ENCODE results near the gene CHSY1. TPM values are rescaled to one million over a fixed set of nuclear protein-coding genes. Genes with fewer than 3 reads are reported as not detected.
"Not testable (repeated sequence)": the region's sequence is repeated elsewhere in the genome, so short reads cannot be mapped to it uniquely, and the experiment has no call there.

CHSY1 gene
- total RNA-seq, 1 donor from 2014 or later: 33.2 TPM

- Mint-ChIP-seq H3K4me3 (ENCODE audit: low read depth) (no peak overlapping the region), H3K27me3 (no peaks in the 10 kb centered on the region), H3K36me3 (ENCODE audit: insufficient read depth) (peaks cover 5% of the 10 kb centered on the region), H3K4me1 (ENCODE audit: low read depth) (peaks cover 31% of the 10 kb centered on the region), H3K9me3 (ENCODE audit: low read depth) (no peaks in the 10 kb centered on the region), H3K27ac (no peak overlapping the region)
- TF ChIP-seq CTCF (IDR thresholded peaks at IDR 0.05; ENCODE audit: unreplicated experiment): no peak
- no peak for DNase-seq (ENCODE audit: low spot score, unreplicated experiment)
Measured at GRCh38 chr15:101216100-101216499, 35.7 kb downstream of the CHSY1 start.

GRCh38 chr15:101215681-101216080 lies 36.2 kb downstream of the CHSY1 start:
- no peak for DNase-seq (ENCODE audit: low spot score, unreplicated experiment)
- H3K4me1 Mint-ChIP-seq (ENCODE audit: low read depth): peaks cover 31% of the 10 kb centered on the region
- no peaks in the 10 kb centered on the region for H3K27me3 Mint-ChIP-seq
- no peak overlapping the region for H3K4me3 Mint-ChIP-seq (ENCODE audit: low read depth)
- no peak overlapping the region for H3K27ac Mint-ChIP-seq
- H3K36me3 Mint-ChIP-seq (ENCODE audit: insufficient read depth): peaks cover 5% of the 10 kb centered on the region
- no peak for TF ChIP-seq CTCF (IDR thresholded peaks at IDR 0.05; ENCODE audit: unreplicated experiment)
- no peaks in the 10 kb centered on the region for H3K9me3 Mint-ChIP-seq (ENCODE audit: low read depth)

- DNase-seq (ENCODE audit: low spot score, unreplicated experiment); H3K27ac Mint-ChIP-seq; H3K36me3 Mint-ChIP-seq (ENCODE audit: insufficient read depth); H3K4me3 Mint-ChIP-seq (ENCODE audit: low read depth); H3K9me3 Mint-ChIP-seq (ENCODE audit: low read depth); H3K27me3 Mint-ChIP-seq: not testable (repeated sequence)
- peaks cover 31% of the 10 kb centered on the region for H3K4me1 Mint-ChIP-seq (ENCODE audit: low read depth)
Measured at GRCh38 chr15:101214435-101215097, 37.3 kb downstream of the CHSY1 start.

GRCh38 chr15:101213570-101213969 lies 38.3 kb downstream of the CHSY1 start:
- TF ChIP-seq CTCF (IDR thresholded peaks at IDR 0.05; ENCODE audit: unreplicated experiment): no peak
- Mint-ChIP-seq H3K27me3 (no peaks in the 10 kb centered on the region), H3K9me3 (ENCODE audit: low read depth) (no peaks in the 10 kb centered on the region), H3K36me3 (ENCODE audit: insufficient read depth) (peaks cover 1% of the 10 kb centered on the region), H3K27ac (no peak overlapping the region), H3K4me3 (ENCODE audit: low read depth) (no peak overlapping the region), H3K4me1 (ENCODE audit: low read depth) (peaks cover 34% of the 10 kb centered on the region)
- DNase-seq (ENCODE audit: low spot score, unreplicated experiment): no peak

- peaks cover 1% of the 10 kb centered on the region for H3K36me3 Mint-ChIP-seq (ENCODE audit: insufficient read depth)
- H3K4me3 Mint-ChIP-seq (ENCODE audit: low read depth): no peak overlapping the region
- H3K9me3 Mint-ChIP-seq (ENCODE audit: low read depth): no peaks in the 10 kb centered on the region
- no peak for TF ChIP-seq CTCF (IDR thresholded peaks at IDR 0.05; ENCODE audit: unreplicated experiment)
- DNase-seq (ENCODE audit: low spot score, unreplicated experiment): no peak
- H3K27ac Mint-ChIP-seq: no peak overlapping the region
- H3K27me3 Mint-ChIP-seq: no peaks in the 10 kb centered on the region
- H3K4me1 Mint-ChIP-seq (ENCODE audit: low read depth): peaks cover 32% of the 10 kb centered on the region
Measured at GRCh38 chr15:101213147-101213546, 38.7 kb downstream of the CHSY1 start.

- no peak for TF ChIP-seq CTCF (IDR thresholded peaks at IDR 0.05; ENCODE audit: unreplicated experiment)
- Mint-ChIP-seq H3K4me1 (ENCODE audit: low read depth) (peaks cover 28% of the 10 kb centered on the region), H3K36me3 (ENCODE audit: insufficient read depth) (peaks cover 1% of the 10 kb centered on the region), H3K27me3 (no peaks in the 10 kb centered on the region), H3K9me3 (ENCODE audit: low read depth) (no peaks in the 10 kb centered on the region), H3K4me3 (ENCODE audit: low read depth) (no peak overlapping the region), H3K27ac (no peak overlapping the region)
- DNase-seq (ENCODE audit: low spot score, unreplicated experiment): no peak
Measured at GRCh38 chr15:101211897-101212296, 40.0 kb downstream of the CHSY1 start.

Data from progenitor cell of endocrine pancreas (in vitro differentiated cells).